Measurements from ENCODE around the gene NRARP. TPM values are rescaled to one million over a fixed set of nuclear protein-coding genes. Genes with fewer than 3 reads are reported as not detected.
A peak's percentile ranks its signal among the peaks of the same experiment; 100 is the strongest.

The NRARP gene
- total and polyA plus RNA-seq, 2 donors (not counting 1 experiment from before 2014, with no cell fraction given): 5.7 to 11.5 TPM

DNA sequence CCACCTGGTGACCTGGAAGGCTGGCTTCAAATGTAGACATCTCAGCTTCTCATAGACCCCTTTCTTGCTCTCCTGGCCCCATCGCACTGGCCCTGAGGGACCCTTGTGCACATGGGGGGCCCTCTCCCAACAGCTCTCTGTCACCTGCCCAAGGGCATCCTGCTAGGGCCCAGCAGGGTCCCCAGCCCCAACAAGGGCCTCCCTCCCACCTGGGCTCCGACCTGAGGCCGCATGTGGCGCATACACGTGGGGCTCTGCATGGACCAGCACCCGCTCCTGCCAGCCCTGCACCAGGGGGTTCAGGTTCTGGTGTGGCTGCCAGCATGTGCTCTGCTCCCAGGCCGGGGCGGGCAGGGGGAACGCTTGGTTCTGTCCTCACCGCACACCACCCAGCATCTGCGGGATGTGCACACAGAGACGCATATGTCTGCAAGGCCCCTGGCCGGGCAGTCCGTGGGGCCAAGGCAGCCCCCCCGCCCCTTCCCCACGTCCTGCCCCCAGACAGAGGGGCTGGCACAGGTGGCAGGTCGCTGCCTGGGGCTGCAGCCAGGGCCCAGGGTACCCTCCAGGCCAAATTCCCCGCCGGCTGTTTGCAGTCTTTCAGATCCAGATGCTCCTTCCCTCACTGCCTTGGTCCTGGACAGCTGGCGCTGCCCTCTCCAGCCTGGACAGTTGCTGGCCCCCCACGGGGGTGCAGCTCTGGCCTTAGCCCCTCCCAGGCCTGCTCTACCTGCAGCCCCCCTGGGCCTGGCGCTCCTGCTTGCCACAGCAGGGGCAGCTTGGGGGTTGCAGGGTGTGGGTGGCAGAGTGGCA lies 17.9 kb upstream of the NRARP start:
- ChIA-PET POLR2A (interaction anchor here (1.0 to 1.8 kb wide), 3 partner anchors 16 to 228 kb away, joined by 4 to 6 read pairs (median 6); partner anchors contain the start of gene NRARP), CTCF (interaction anchor here (0.9 to 2.8 kb wide), 5 partner anchors 14 to 139 kb away, joined by 3 to 25 read pairs (median 4); partner anchors contain the start of genes NRARP and NSMF)
- Histone ChIP-seq H3K79me2 (ENCODE audit: control insufficient read depth, insufficient read depth, low read length) (no peaks in the 10 kb centered on the region), H2AFZ (ENCODE audit: insufficient read depth, low read depth, low read length, poor library complexity, severe bottlenecking) (peak overlapping the region; percentile 71), H3K4me1 (ENCODE audit: control insufficient read depth in 2 of 2, insufficient read depth in 2 of 2, low read length in 2 of 2) (peaks cover 25 to 35% of the 10 kb centered on the region in 2 donors), H4K20me1 (ENCODE audit: control insufficient read depth, insufficient read depth, low read length, poor library complexity, severe bottlenecking) (no peaks in the 10 kb centered on the region), H3K9ac (ENCODE audit: low read length) (peak overlapping the region; percentile 62), H3K27me3 (replicated peaks in 1 of 4; ENCODE audit: control extremely low read depth in 1 of 4, control insufficient read depth in 3 of 4, insufficient read depth in 4 of 4, low read length in 3 of 4) (peaks cover 0 to 11% (median 4%) of the 10 kb centered on the region in 4 experiments), H3K9me3 (ENCODE audit: control extremely low read depth in 1 of 3, control insufficient read depth in 2 of 3, insufficient read depth in 1 of 3, low read length in 2 of 3) (peaks cover 0 to 10% (median 0%) of the 10 kb centered on the region in 3 donors), H3K4me2 (replicated peaks; ENCODE audit: low read depth, low read length, poor library complexity, severe bottlenecking) (peak overlapping the region; percentile 98), H3K4me3 (ENCODE audit: control extremely low read depth in 1 of 5, extremely low read depth in 1 of 5, insufficient read depth in 1 of 5, low read depth in 2 of 5, low read length in 4 of 5) (peak overlapping the region in 1 of 5 experiments; percentile 67), H3K36me3 (replicated peaks in 1 of 2; ENCODE audit: control extremely low read depth in 1 of 2, control insufficient read depth in 1 of 2, extremely low read depth in 1 of 2, insufficient read depth in 2 of 2, low read length in 1 of 2) (no peaks in the 10 kb centered on the region), H3K27ac (ENCODE audit: low read length in 2 of 2) (peak overlapping the region; percentile 60 to 69)
- Mint-ChIP-seq H3K27ac (peak overlapping the region; percentile 37), H3K27me3 (no peaks in the 10 kb centered on the region), H3K4me1 (peaks cover 13% of the 10 kb centered on the region), H3K9me3 (ENCODE audit: insufficient read depth) (no peaks in the 10 kb centered on the region), H3K4me3 (peak overlapping the region; percentile 73)
- intact Hi-C loops (cut with micrococcal nuclease): loop anchor here (1.0 kb wide), 1 partner anchor 44 kb away; no protein-coding TSS in a partner anchor
- DNase-seq (peak; percentile 15), ATAC-seq (ENCODE audit: low read depth) (no peak)
- WGBS (ENCODE audit: insufficient coverage): 81% methylated on average over 22 of the region's 22 CpGs
- TF ChIP-seq, protein P1, sequence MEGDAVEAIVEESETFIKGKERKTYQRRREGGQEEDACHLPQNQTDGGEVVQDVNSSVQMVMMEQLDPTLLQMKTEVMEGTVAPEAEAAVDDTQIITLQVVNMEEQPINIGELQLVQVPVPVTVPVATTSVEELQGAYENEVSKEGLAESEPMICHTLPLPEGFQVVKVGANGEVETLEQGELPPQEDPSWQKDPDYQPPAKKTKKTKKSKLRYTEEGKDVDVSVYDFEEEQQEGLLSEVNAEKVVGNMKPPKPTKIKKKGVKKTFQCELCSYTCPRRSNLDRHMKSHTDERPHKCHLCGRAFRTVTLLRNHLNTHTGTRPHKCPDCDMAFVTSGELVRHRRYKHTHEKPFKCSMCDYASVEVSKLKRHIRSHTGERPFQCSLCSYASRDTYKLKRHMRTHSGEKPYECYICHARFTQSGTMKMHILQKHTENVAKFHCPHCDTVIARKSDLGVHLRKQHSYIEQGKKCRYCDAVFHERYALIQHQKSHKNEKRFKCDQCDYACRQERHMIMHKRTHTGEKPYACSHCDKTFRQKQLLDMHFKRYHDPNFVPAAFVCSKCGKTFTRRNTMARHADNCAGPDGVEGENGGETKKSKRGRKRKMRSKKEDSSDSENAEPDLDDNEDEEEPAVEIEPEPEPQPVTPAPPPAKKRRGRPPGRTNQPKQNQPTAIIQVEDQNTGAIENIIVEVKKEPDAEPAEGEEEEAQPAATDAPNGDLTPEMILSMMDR (IDR thresholded peaks at IDR 0.05): no peak
- TF ChIP-seq EZH2 (IDR thresholded peaks at IDR 0.05; ENCODE audit: borderline replicate concordance, insufficient read depth, low read depth, low read length, poor library complexity, severe bottlenecking): no peak
